Dermis microvascular lymphatic vessel endothelial cell (primary cell): ENCODE results near the gene TEK. TPM values are rescaled to one million over a fixed set of nuclear protein-coding genes. Genes with fewer than 3 reads are reported as not detected.

Source experiments
- DNase-seq, 2 donors: peaks; one replicate each; pipeline versions ENCODE4 v3.0.0 to v3.0.0-alpha.2; 2010; ENCODE audit warnings: low read depth in 2 of 2
- total RNA-seq: library from RNA; depleted of rRNA; stranded (reverse); fragments of >200 nt; gene quantifications from 2 replicates; pipeline ENCODE4 v1.2.1, GENCODE V29; 2014

TEK gene
- total RNA-seq, 1 donor from 2014 or later, result 147 TPM

DNA sequence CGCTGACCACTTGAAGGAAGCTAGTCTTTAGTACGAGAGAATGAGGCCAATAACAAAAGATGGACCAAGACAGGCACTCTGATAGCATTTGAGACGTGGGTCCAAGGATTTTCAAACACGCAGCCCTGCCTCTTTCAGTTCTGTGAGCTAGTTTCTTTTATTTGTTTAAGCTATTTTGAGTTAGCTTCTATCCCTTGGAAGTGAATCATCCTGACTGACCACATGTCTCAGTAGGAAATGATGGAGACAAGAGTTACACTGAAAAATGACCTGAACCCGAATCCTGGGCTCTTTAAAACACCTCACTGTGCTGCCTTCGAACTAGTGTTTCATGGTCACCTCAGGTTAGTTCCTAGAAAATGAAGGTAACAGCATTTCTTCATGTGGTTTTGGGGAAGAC is 9.9 kb downstream of the TEK start:
- DNase-seq, result peak in 1 of 2 donors; percentile 82

DNA sequence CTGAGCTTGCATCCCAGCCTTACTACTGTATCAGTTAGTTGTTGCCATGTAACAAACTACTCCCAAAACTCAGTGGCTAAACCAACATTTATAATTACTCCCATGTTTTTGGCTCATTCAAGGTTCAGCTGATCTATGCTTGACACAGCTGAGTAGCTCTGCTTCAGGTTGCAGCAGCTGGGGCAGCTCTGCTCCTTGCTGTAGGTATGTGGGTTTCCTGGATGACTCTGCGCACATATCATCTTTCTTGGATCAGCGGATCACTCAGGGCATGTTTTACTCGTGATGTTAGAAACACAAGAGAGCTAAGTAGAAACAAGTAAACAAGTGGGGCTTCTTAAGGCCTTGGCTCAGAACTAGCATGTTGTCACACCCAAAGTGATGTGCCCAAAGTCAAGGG is 15.1 kb downstream of the TEK start:
- DNase-seq, result no peak

DNA sequence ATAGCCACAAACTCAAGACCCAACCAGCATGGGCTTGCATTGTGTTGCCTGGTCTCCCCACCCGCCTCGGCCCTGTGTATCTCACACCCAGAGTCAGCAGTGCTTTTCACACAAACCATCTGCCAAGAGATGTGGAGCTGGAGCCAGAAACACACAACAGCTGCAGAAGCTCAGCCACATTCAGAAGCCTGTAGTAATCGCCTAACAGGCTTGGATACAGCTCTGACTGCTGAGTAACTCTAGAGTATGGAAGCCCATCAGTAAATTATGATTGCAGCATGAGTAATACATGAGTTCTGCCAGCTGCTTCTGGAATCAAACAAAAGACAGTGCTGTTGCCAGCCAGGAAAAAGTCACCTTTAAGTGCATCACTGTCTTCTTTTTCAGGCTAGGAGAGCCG is 16.0 kb downstream of the TEK start:
- DNase-seq, result peak; percentile 61 to 94

DNA sequence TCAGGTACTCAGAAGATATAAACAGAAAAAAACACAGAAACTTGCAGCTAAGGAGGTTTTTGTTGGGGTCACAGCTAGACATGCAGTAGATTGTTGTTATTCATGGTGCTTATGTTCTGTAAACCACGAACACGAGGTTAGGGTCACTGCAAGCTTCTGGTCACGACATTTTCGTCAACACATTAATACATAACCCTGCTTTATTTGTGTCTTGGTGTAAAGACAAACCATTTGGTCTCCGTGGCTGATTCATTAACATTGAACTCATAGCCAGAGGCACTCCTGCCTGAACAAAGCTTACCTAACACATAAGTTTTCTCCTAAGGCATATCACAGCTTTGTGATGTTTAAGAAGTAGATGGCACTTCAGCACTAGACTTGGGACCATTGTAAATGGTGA is 16.9 kb downstream of the TEK start:
- DNase-seq, result no peak

DNA sequence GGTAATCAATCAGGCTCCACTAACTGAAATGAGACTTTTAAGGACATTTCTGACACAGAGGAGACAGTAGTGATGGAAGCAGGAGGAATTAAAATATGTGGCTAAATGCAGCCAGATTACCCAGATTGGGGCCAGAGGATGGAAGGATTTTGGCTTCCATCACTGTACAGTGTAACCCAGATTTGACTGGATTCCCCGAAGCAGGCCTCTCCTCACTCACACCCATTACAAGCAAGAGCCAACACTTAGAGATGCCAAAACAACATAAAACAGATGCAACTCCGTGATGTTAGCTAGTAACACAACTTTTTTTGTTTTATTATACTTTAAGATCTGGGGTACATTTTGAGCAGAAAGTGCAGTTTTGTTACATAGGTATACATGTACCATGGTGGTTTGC is 17.6 kb downstream of the TEK start:
- no peak for DNase-seq

DNA sequence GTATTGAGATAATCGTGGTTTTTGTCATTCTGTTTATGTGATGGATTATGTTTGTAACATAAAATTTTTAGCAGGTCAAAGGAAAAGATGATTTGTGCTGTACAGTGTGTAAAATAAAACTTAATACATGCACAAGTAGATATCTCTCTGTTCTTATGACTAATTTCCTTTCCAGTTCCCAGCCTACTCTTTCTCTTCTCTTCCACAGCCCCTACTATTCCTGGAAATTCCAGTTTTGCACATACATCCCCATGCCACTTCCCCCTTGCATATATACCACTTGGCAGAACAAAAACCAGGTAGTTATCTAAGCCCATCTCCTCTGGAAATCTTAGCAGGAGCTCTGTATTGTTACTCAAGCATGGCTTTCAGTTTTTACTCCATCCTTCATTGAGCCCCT is 20.2 kb downstream of the TEK start:
- DNase-seq, result peak in 1 of 2 donors; percentile 43

DNA sequence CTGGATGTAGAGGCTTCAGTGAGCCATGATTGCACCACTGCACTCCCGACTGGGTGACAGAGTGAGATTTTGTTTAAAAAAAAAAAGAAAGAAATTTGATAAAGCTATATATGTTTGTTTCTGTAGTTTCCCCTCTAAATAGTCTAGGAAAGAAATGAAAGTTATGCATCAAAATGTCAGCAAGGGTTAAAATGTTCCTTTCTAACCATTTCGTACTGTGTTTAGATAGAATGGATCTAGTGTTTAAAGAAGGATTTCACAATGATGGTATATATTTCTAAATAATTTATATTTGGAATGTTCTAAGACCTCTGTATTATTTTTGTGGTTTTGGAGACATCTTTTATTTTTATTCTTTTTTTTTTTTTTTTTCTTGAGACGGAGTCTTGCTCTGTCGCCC is 22.7 kb downstream of the TEK start:
- no peak for DNase-seq

DNA sequence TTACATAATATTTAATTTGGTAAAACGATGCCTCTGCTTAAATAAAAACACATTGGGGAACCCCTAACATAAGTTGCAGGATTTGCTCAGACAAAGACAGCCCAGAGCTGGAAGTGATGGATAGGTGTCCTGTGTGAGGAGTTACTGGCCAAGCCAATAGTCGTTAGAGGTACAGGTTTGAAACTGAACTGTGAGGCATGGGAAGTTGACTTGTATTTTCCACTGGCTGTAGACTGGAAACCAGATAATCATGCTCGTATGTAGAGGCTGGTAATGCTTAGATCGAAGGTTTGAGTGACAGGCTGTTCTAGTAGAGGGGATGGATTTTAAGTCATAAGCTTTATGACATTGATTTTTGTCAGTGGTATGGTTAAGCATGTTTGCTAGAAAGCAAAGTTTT is 24.8 kb downstream of the TEK start:
- no peak for DNase-seq

DNA sequence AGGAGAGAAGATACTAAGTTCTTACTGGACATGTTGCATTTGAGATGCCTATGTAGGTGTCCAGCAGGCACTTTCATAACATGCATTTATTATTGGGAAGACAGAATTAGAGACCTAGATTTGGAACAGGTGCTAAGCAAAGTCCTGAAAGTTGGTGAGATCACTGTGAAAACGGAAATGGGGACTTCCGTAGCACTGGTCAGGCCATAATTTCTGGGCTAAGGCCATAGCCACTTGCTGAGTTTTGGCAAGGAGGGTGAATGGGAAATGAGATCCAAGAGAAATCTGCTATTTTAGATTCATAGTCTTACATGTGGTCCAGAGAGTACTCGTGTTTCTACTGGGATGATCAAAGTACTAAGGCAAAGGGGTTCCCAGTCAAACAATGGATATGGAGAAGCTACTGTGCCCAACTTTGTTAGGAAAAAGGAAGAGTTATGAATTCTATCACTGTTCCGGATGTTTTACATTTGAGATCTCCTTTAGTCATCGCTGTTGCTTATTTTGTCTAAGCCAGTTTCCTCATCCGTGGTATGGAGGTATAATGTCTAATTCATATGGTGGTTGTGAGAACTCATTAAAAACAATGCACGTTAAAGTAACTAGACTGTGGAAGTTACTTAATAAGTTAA is 33.4 kb downstream of the TEK start:
- DNase-seq, result peak; percentile 65 to 67

DNA sequence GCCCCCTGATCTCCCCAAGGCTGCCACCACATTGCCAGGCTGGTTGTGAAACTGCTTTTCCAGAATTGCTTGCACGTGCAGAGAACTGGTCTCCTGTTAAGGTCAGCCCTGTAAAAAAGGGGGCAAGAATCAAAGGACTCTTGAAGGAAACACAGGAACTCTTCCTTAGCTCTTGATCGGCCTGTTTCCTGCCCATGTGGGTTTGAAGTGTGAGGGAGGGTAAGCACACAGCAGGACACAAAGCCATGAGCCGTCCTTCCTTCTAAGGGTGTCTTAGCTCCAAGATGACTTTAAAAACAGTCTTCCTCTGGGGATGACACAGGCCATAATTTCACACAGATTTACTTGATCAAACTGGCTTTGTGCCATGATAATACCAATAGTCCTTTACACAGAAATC is 36.1 kb downstream of the TEK start:
- DNase-seq, result peak in 1 of 2 donors; percentile 50

DNA sequence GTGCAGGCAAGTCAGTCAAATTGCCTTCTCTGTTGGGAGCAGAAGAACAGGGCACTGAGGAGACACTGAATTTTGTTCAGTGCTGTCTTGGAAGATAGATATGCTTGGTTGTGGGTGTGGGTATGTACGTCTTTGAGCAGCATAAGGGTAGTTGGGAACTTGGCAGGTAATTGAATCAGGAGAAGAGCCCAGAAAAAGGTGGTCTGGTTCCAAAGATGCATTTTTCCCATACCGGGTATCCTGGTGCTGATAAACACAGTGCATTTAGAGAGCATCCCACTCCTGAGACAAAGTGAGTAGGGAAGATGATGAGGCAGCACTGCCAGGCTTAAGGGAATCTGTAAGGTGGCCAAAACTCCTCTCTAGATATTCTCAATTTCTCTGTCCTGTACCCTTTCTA is 40.6 kb downstream of the TEK start:
- no peak for DNase-seq

DNA sequence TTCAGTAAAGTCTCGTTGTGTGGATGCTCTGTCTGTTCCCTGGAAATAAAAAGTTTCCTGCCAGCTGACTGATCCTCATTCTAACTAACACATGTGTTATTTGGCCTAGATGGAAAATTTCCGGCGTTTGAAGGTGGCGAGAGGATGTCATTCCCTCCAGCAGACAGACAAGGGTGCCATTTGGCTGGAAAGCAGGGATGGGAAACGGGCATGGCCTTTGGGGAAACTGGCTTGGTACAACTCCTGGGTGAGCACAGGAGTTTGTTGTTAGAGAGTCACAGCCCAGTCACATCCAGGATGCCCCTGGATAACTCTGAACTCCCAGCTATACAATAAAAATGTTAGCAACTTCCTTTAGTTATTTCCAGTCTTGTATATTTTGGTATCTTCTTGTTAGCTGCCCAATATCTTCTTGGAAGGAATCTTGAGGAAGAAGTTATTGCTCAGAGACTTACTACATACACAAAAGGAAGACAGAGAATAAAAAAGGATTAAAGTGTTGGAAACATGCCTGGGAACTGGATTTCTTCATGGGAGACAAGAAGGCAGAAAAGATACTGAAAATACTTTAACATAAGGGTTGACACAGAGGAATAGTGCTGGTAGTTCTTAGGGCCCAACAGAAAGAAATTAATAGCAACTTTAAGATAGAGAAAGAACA is 41.9 kb downstream of the TEK start:
- DNase-seq, result peak; percentile 62 to 69

DNA sequence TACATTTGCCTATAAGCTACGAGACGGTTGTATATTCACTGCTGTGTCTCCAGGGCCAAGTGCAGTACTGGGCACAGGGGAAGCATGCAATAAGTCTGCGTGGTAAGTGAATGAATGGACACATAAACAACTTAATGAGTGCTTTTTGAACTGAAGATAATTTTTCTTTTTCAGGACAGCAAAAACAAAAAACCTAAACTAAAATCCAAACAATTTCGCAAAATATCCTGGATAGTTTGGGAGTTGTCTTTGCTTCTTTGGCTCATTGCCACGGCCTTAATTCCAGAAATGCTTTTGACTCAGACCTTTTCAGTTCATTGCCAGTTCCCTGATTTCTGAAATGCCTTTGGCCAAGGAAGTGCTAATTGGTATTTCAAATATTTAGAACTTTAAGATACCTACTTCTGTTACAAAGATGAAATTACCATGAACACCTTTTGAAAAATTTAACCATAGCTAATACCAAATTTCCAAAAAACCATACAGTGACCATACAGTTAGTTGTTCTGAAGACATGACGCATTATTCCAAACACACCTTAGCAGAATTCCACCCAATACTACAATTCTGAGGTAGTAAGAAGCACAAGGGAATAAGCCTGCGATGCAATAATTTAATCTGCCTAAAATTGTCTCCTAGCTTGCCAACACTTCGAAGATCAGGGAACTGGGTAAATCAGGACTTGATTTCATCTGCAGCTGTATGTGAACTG is 42.8 kb downstream of the TEK start:
- DNase-seq, result peak in 1 of 2 donors; percentile 53

DNA sequence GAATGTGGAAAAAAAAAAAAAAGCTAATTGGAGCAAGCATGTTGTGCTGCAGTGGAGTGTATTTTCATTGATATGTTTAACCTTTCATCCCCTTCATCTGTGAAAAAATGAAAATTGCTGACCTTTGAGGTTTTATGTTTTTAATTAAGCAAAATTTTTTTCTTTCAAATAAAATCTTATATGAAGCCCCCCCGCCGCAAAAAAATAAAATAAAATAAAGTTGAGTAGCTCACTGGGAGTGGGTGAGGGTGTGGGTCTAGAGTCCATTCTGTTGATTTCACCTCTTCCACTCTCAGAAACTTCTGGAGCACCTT is 43.3 kb downstream of the TEK start:
- no peak for DNase-seq

DNA sequence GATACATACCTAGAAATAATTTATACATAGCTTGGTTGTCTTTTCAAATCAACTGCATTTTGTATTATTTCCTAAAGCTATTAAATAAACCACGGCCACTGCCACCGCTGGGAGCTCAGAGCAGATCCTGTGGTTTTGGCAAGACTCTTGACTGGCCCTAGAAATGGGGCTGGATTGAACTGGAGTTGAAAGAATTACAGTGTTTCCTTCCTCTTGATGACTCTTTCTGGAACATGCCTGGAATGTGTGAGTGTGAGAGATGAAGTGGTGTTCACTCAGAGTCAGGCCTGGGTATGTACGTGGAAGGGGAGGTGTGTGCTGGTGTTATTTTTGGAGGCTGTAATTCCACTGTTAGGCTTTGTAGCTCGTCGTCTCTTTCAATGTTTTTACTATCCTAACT is 45.9 kb downstream of the TEK start:
- peak; percentile 97 to 98 for DNase-seq

DNA sequence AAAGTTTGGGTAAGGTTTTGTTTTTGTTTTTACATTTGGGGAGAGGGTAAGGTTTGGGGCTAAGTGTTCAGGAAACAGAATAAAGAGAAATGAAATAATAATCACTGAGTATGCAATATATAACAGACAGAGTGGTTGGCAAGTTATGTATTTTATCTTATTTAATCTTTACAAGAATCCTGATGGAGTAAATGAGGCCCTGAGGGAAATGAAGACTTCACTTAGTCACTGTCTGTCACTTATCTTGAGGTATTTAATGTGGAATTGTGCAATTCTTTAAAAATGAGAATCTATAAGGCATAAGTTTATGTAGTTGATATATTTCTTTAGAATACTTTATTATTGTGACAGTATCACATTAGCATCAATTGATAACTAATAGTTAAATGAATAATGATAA is 48.1 kb downstream of the TEK start:
- no peak for DNase-seq

DNA sequence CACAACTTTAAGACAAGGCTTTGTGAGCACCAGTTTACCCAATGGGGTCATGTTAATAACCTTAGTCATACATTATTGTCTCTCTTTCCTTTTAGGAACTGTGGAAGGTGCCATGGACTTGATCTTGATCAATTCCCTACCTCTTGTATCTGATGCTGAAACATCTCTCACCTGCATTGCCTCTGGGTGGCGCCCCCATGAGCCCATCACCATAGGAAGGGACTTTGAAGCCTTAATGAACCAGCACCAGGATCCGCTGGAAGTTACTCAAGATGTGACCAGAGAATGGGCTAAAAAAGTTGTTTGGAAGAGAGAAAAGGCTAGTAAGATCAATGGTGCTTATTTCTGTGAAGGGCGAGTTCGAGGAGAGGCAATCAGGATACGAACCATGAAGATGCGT is 48.7 kb downstream of the TEK start:
- no peak for DNase-seq

DNA sequence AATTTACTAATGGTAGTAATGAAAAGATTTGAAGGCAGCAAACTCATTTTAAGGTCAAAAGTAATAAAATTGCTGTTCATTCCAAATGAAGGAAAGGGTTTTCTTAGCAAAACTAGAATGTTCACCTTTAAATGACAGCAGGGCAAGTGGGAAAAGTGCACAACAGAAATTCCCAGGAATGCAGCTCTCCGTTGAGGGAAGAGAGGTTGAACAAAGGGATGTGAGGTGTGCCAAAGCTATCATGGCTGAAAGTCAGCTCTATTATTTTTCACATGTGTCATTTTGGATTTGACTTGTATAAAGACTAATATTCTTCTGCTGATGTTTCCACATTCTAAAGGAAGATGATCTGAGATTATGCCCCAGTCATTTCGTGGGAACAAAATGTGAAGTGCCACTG is 51.6 kb downstream of the TEK start:
- DNase-seq, result peak; percentile 82 to 92

DNA sequence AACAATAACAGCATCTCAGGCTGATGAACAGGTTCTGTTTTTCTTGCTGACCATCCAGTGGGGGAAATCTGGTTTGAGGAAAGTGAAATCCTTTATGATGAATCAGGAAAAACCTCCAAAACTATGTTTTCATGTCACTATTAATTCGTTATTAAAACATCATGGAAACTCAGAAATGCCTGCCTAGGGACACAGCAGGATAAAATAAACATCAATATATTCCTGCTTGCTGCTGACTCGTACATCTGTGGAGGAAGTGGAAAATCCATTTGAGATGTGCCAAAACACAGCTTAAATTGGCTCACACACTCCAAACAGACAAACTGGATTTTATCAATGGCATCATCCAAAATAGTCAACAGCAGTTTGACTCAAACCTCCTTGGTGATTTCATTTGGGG is 53.0 kb downstream of the TEK start:
- peak; percentile 94 to 99 for DNase-seq

DNA sequence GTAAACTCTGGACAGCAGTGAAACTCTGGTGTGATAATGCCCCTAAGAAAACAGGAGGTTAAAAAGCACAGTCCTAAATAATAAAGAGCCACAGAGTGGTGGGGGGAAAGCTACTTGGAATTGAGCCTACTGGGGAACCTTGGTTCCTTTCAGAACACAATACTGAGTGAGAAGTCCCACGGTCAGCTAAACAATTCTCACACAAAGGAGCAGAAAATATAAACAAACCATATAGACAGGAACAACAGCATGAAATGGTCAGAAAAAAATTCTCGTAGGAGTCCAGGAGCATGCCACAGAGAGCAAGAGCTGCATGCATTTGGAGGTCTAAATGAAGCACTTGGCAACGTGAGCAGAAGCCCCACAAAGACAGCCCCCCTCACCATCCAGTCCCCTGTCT is 56.0 kb downstream of the TEK start:
- DNase-seq, result peak in 1 of 2 donors; percentile 75

DNA sequence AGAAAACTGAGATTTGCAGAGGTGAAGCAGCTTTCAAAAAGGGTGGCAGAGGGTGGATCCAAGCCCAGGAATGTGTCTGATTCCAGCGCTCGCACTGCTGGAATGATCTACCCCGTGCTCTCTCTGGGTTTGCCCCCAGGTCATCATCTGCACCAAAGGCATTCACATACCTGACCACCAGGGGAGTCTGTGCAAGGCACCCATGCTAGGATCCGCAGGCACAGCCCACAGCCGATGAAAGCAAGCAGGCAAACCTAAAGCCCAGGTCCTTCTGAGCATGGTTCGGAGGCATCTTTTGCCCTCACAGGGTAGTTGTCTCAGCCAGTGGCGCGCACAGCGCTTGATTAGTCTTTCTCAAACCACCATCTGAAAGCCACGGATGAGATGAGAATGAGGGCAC is 56.6 kb downstream of the TEK start:
- no peak for DNase-seq

DNA sequence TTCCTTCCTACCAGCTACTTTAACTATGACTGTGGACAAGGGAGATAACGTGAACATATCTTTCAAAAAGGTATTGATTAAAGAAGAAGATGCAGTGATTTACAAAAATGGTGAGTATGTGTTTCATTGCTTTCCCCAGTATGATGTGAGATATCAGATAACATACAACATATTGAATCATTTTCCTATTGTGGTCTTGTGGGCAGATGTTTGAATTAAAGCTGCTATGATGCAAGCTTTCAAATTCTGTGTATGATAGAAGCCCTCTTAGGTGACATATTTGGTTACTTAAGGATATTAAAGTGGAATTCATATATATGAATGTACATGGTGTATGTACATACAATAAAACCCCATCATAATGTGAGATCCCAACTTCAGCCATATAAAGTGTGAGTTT is 59.5 kb downstream of the TEK start:
- DNase-seq, result no peak

DNA sequence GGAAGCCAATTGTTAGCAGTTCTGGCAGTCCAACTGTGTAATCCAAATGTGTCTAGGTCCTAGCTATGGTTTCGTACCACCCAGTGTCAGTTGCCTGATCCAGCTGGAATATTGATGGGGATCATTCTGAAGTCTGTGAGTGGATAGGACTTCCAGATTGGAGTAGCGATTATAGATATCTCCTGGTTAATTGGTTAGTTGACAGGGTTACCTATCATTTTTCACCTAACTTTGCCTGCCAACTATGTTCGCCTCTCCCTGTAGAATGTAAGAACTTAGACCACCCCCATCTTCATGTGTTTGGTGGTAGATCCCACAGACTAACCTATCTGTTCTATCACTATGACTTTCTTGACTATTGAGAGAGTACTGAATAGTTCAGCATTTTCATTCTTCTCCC is 59.9 kb downstream of the TEK start:
- DNase-seq, result no peak
